Neural cell (in vitro differentiated cells): Measurements from ENCODE around the gene VWF. TPM values are rescaled to one million over a fixed set of nuclear protein-coding genes. Genes with fewer than 3 reads are reported as not detected.

ENCODE experiments used
- H2AFZ ChIP-seq: fragments of 200-600, 300-800 bp; sonication (generic), shearing (Covaris generic); 2 replicates; pipeline ENCODE4 v1.6.0; 2014; ENCODE audit warnings: low read depth, mild to moderate bottlenecking, antibody characterized with exemption, low read length, moderate library complexity
- H3F3A ChIP-seq: fragments of 200-600 bp; shearing (Covaris generic); 2 replicates; pipeline ENCODE4 v1.6.1; 2016; ENCODE audit warnings: mild to moderate bottlenecking, moderate library complexity, mixed read lengths, antibody characterized with exemption, low read length; ENCODE audit not compliant: insufficient read depth, poor library complexity, severe bottlenecking
- H3K27ac ChIP-seq: fragments of 200-600, 300-800 bp; sonication (generic), shearing (Covaris generic); 2 replicates; pipeline ENCODE4 v1.5.1; 2014; ENCODE audit warnings: mild to moderate bottlenecking, low read length, moderate library complexity
- H3K27me3 ChIP-seq: fragments of 300-800, 200-600 bp; sonication (generic), shearing (Covaris generic); 2 replicates; pipeline ENCODE4 v1.6.0; 2014; ENCODE audit warnings: mild to moderate bottlenecking, low read depth, low read length, moderate library complexity; ENCODE audit not compliant: insufficient read depth
- H3K36me3 ChIP-seq: fragments of 300-800, 200-600 bp; sonication (generic), shearing (Covaris generic); 2 replicates; pipeline ENCODE4 v1.5.1; 2014; ENCODE audit warnings: mild to moderate bottlenecking, antibody characterized with exemption, low read length, moderate library complexity; ENCODE audit not compliant: insufficient read depth
- H3K4me2 ChIP-seq: fragments of 300-800, 200-600 bp; sonication (generic), shearing (Covaris generic); 2 replicates; pipeline ENCODE4 v1.6.0; 2014; ENCODE audit warnings: mild to moderate bottlenecking, low read length
- H3K4me3 ChIP-seq: fragments of 300-800, 200-600 bp; sonication (generic), shearing (Covaris generic); 2 replicates; pipeline ENCODE4 v1.5.1; 2014; ENCODE audit warnings: mild to moderate bottlenecking, low read length, moderate library complexity
- H3K79me2 ChIP-seq: fragments of 200-600 bp; shearing (Covaris generic); replicated peaks from 2 replicates; pipeline ENCODE4 v1.6.0; 2014; ENCODE audit warnings: mild to moderate bottlenecking, low read length, moderate library complexity; ENCODE audit not compliant: insufficient read depth
- H3K9ac ChIP-seq: fragments of 300-800, 200-600 bp; sonication (generic), shearing (Covaris generic); 2 replicates; pipeline ENCODE4 v1.6.1; 2016; ENCODE audit warnings: mild to moderate bottlenecking, low read length, mixed read lengths
- H3K9me2 ChIP-seq: fragments of 200-600 bp; shearing (Covaris generic); 2 replicates; pipeline ENCODE4 v1.6.1; 2016; ENCODE audit warnings: mild to moderate bottlenecking, low read length, mixed read lengths; ENCODE audit not compliant: insufficient read depth
- H3K9me3 ChIP-seq: fragments of 200-600, 300-800 bp; sonication (generic), shearing (Covaris generic); 2 replicates; pipeline ENCODE4 v1.6.1; 2016; ENCODE audit warnings: mild to moderate bottlenecking, mixed run types, low read length, moderate library complexity, mixed read lengths
- H4K20me1 ChIP-seq: fragments of 200-600 bp; shearing (Covaris generic); 2 replicates; pipeline ENCODE4 v1.6.1; 2016; ENCODE audit warnings: mild to moderate bottlenecking, mixed run types; ENCODE audit not compliant: insufficient read depth
- CTCF ChIP-seq: fragments of 450-650 bp; IDR thresholded peaks from 2 replicates; pipeline ENCODE4 v1.5.1; 2014; ENCODE audit warnings: antibody characterized with exemption, mild to moderate bottlenecking, moderate library complexity; ENCODE audit not compliant: poor library complexity, severe bottlenecking
- EP300 ChIP-seq: fragments of 450-650 bp; conservative IDR thresholded peaks from 2 replicates; pipeline ENCODE4 v1.6.1; 2014; ENCODE audit warnings: antibody characterized with exemption, mild to moderate bottlenecking, moderate library complexity; ENCODE audit not compliant: poor library complexity, severe bottlenecking
- EZH2 ChIP-seq: fragments of 200-600, 300-800 bp; shearing (Covaris generic), sonication (generic); IDR thresholded peaks from 2 replicates; pipeline ENCODE4 v1.6.1; 2014; ENCODE audit warnings: antibody characterized with exemption, low read length, borderline replicate concordance, mild to moderate bottlenecking; ENCODE audit not compliant: insufficient read depth, poor library complexity, severe bottlenecking
- MXI1 ChIP-seq: fragments of 450-650 bp; conservative IDR thresholded peaks from 2 replicates; pipeline ENCODE4 v1.6.1; 2014; ENCODE audit warnings: antibody characterized with exemption, mild to moderate bottlenecking; ENCODE audit not compliant: poor library complexity, severe bottlenecking
- POLR2AphosphoS5 ChIP-seq: IDR thresholded peaks from 2 replicates; pipeline ENCODE4 v1.6.1; 2012
- RAD21 ChIP-seq: fragments of 450-650 bp; conservative IDR thresholded peaks from 2 replicates; pipeline ENCODE4 v1.6.1; 2014; ENCODE audit warnings: antibody characterized with exemption, mild to moderate bottlenecking, moderate library complexity
- REST ChIP-seq: IDR thresholded peaks from 2 replicates; pipeline ENCODE4 v1.6.1; 2012; ENCODE audit warnings: borderline replicate concordance
- SMC3 ChIP-seq: fragments of 450-650 bp; conservative IDR thresholded peaks from 2 replicates; pipeline ENCODE4 v1.6.1; 2014; ENCODE audit warnings: antibody characterized with exemption, mild to moderate bottlenecking, moderate library complexity; ENCODE audit not compliant: poor library complexity
- TAF1 ChIP-seq: IDR thresholded peaks from 2 replicates; pipeline ENCODE4 v1.6.1; 2012; ENCODE audit warnings: low read depth
- polyA plus RNA-seq: library from polyadenylated mRNA; depleted of rRNA; stranded (reverse); fragments of >200 nt; gene quantifications from 2 replicates; pipeline ENCODE4 v1.2.3, GENCODE V29; 2014

Gene VWF
- polyA plus RNA-seq, 1 donor from 2014 or later = not detected

GRCh38 chr12:5982106-5982505, 142.4 kb downstream of the VWF start:
- Histone ChIP-seq H3K9me2 (no peaks in the 10 kb centered on the region), H4K20me1 (no peaks in the 10 kb centered on the region), H3K9me3 (no peaks in the 10 kb centered on the region), H3F3A (no peaks in the 10 kb centered on the region), H3K4me2 (no peak overlapping the region), H3K9ac (no peak overlapping the region), H2AFZ (no peak overlapping the region), H3K27me3 (no peaks in the 10 kb centered on the region), H3K79me2 (no peaks in the 10 kb centered on the region), H3K4me3 (no peak overlapping the region), H3K36me3 (no peaks in the 10 kb centered on the region), H3K27ac (no peak overlapping the region)
- TF ChIP-seq REST (no peak), EP300 (no peak), EZH2 (no peak), RAD21 (no peak), SMC3 (no peak), POLR2AphosphoS5 (no peak), MXI1 (no peak)

- Histone ChIP-seq H3K36me3 (no peaks in the 10 kb centered on the region), H3K27ac (no peak overlapping the region), H3K27me3 (no peaks in the 10 kb centered on the region), H4K20me1 (no peaks in the 10 kb centered on the region), H3K4me3 (no peak overlapping the region), H3K4me2 (no peak overlapping the region), H3K79me2 (no peaks in the 10 kb centered on the region), H3K9me3 (no peaks in the 10 kb centered on the region), H3K9me2 (no peaks in the 10 kb centered on the region), H3F3A (no peaks in the 10 kb centered on the region), H2AFZ (no peak overlapping the region), H3K9ac (no peak overlapping the region)
- TF ChIP-seq REST (no peak), RAD21 (no peak), CTCF (no peak), EP300 (no peak), EZH2 (no peak), POLR2AphosphoS5 (no peak), TAF1 (no peak), MXI1 (no peak), SMC3 (no peak)
Measured at GRCh38 chr12:5977556-5977955, 146.9 kb downstream of the VWF start.
